HepG2 (cell line): ENCODE measurements around the gene TMEM44.

Experiments
- AKAP8 ChIP-seq: sonication (generic); formaldehyde crosslinking; IDR thresholded peaks from 2 replicates; pipeline ENCODE4 v1.5.1; 2020; ENCODE audit warnings: mild to moderate bottlenecking, missing genetic modification reagents
- JUN ChIP-seq: sonication (generic); formaldehyde crosslinking; IDR thresholded peaks from 2 replicates; pipeline ENCODE4 v1.4.0; 2020; ENCODE audit warnings: mild to moderate bottlenecking, missing genetic modification reagents
- NR3C1 ChIP-seq: sonication (generic); formaldehyde crosslinking; IDR thresholded peaks from 2 replicates; pipeline ENCODE4 v1.4.0; 2020; ENCODE audit warnings: missing genetic modification reagents
- POLR2A ChIP-seq, 2 experiments: IDR thresholded peaks; 2 replicates each; pipeline ENCODE4 v1.6.1; 2011; ENCODE audit warnings: low read depth in 2 of 2, low read length in 2 of 2, mild to moderate bottlenecking in 1 of 2, moderate library complexity in 1 of 2; ENCODE audit not compliant: insufficient read depth in 1 of 2
- POLR2AphosphoS5 ChIP-seq: IDR thresholded peaks from 2 replicates; pipeline ENCODE4 v1.6.1; 2012; ENCODE audit warnings: low read depth, low read length
- RFX5 ChIP-seq: IDR thresholded peaks from 2 replicates; pipeline ENCODE4 v1.6.1; 2011; ENCODE audit warnings: low read depth, low read length, improper control_type of control experiment
- SP5 ChIP-seq: IDR thresholded peaks from 2 replicates; pipeline ENCODE4 v1.6.1; 2016; ENCODE audit warnings: low read depth, borderline replicate concordance
- ZKSCAN8 ChIP-seq: IDR thresholded peaks from 2 replicates; pipeline ENCODE4 v1.6.1; 2016; ENCODE audit warnings: borderline replicate concordance, missing genetic modification reagents, missing compliant biosample characterization
- TF ChIP-seq, protein P1 (sequence below): sonication (generic); formaldehyde crosslinking; conservative IDR thresholded peaks from 2 replicates; pipeline ENCODE4 v1.8.1; 2023; ENCODE audit warnings: missing genetic modification reagents
- TF ChIP-seq, protein P2 (sequence below): sonication (generic); formaldehyde crosslinking; IDR thresholded peaks from 2 replicates; pipeline ENCODE4 v1.5.0; 2020; ENCODE audit warnings: mild to moderate bottlenecking, missing genetic modification reagents, moderate library complexity
- TF ChIP-seq, protein P3 (sequence below), 2 experiments: IDR thresholded peaks; 2 replicates each; pipeline ENCODE4 v1.6.1; 2011 to 2012; ENCODE audit warnings: low read length in 2 of 2, borderline replicate concordance in 1 of 2, low read depth in 1 of 2, mild to moderate bottlenecking in 1 of 2, moderate library complexity in 1 of 2

DNA sequence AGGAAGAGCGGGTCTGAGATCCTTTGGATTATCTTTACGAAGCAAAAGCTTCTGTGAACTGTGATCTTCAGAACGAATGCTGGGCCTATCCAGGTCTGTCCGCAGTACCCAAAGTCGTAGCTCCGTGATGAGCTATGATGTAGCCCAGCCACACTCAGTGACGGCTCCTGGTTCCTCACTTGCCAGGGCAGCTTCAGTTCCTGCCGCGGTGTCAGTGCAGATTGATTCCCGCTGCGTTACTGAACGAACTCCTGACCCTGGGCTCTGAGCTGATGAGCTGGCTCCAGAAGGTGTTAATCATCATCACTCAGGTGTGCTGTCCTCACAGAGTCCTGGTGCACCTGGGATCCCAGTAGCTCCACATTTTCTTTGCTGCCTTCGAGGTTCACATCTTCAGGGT lies 45.0 kb downstream of the TMEM44 start:
- no peak for TF ChIP-seq AKAP8 (CRISPR knock-in tag)
- TF ChIP-seq, protein P1, sequence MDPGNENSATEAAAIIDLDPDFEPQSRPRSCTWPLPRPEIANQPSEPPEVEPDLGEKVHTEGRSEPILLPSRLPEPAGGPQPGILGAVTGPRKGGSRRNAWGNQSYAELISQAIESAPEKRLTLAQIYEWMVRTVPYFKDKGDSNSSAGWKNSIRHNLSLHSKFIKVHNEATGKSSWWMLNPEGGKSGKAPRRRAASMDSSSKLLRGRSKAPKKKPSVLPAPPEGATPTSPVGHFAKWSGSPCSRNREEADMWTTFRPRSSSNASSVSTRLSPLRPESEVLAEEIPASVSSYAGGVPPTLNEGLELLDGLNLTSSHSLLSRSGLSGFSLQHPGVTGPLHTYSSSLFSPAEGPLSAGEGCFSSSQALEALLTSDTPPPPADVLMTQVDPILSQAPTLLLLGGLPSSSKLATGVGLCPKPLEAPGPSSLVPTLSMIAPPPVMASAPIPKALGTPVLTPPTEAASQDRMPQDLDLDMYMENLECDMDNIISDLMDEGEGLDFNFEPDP (CRISPR knock-in tag): no peak
- TF ChIP-seq POLR2AphosphoS5: no peak
- TF ChIP-seq, protein P2, sequence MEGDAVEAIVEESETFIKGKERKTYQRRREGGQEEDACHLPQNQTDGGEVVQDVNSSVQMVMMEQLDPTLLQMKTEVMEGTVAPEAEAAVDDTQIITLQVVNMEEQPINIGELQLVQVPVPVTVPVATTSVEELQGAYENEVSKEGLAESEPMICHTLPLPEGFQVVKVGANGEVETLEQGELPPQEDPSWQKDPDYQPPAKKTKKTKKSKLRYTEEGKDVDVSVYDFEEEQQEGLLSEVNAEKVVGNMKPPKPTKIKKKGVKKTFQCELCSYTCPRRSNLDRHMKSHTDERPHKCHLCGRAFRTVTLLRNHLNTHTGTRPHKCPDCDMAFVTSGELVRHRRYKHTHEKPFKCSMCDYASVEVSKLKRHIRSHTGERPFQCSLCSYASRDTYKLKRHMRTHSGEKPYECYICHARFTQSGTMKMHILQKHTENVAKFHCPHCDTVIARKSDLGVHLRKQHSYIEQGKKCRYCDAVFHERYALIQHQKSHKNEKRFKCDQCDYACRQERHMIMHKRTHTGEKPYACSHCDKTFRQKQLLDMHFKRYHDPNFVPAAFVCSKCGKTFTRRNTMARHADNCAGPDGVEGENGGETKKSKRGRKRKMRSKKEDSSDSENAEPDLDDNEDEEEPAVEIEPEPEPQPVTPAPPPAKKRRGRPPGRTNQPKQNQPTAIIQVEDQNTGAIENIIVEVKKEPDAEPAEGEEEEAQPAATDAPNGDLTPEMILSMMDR (CRISPR knock-in tag): no peak
- no peak for TF ChIP-seq JUN (CRISPR knock-in tag)
- TF ChIP-seq, protein P3, sequence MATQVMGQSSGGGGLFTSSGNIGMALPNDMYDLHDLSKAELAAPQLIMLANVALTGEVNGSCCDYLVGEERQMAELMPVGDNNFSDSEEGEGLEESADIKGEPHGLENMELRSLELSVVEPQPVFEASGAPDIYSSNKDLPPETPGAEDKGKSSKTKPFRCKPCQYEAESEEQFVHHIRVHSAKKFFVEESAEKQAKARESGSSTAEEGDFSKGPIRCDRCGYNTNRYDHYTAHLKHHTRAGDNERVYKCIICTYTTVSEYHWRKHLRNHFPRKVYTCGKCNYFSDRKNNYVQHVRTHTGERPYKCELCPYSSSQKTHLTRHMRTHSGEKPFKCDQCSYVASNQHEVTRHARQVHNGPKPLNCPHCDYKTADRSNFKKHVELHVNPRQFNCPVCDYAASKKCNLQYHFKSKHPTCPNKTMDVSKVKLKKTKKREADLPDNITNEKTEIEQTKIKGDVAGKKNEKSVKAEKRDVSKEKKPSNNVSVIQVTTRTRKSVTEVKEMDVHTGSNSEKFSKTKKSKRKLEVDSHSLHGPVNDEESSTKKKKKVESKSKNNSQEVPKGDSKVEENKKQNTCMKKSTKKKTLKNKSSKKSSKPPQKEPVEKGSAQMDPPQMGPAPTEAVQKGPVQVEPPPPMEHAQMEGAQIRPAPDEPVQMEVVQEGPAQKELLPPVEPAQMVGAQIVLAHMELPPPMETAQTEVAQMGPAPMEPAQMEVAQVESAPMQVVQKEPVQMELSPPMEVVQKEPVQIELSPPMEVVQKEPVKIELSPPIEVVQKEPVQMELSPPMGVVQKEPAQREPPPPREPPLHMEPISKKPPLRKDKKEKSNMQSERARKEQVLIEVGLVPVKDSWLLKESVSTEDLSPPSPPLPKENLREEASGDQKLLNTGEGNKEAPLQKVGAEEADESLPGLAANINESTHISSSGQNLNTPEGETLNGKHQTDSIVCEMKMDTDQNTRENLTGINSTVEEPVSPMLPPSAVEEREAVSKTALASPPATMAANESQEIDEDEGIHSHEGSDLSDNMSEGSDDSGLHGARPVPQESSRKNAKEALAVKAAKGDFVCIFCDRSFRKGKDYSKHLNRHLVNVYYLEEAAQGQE (IDR thresholded peaks at IDR 0.05; ENCODE audit: borderline replicate concordance in 1 of 2, low read depth in 1 of 2, low read length in 2 of 2): no peak
- TF ChIP-seq POLR2A (IDR thresholded peaks at IDR 0.05; ENCODE audit: insufficient read depth in 1 of 2, low read depth in 2 of 2, low read length in 2 of 2): no peak
- TF ChIP-seq NR3C1 (CRISPR knock-in tag): no peak
- TF ChIP-seq RFX5: no peak
- no peak for TF ChIP-seq ZKSCAN8
- no peak for TF ChIP-seq SP5 (CRISPR knock-in tag)
